ENCODE measurements around the gene SPAM1.

Gene SPAM1

GRCh38 chr7:123917878-123918277, 7.2 kb upstream of the SPAM1 start:
- H4K20me1 ChIP-seq (ENCODE audit: control insufficient read depth, insufficient read depth, low read depth, low read length) = no peaks in the 10 kb centered on the region
- H3K4me2 ChIP-seq (ENCODE audit: low read length) = no peak overlapping the region
- no peaks in the 10 kb centered on the region for H3K27me3 ChIP-seq (ENCODE audit: control insufficient read depth, low read length)
- no peaks in the 10 kb centered on the region for H3K36me3 ChIP-seq (ENCODE audit: control insufficient read depth, low read length)
- H3K9me2 ChIP-seq (replicated peaks; ENCODE audit: control insufficient read depth, low read length) = no peaks in the 10 kb centered on the region
- no peak for TF ChIP-seq CTCF (IDR thresholded peaks at IDR 0.05; ENCODE audit: low read depth, low read length, poor library complexity, severe bottlenecking)
- no peak for TF ChIP-seq EZH2phosphoT487 (IDR thresholded peaks at IDR 0.05; ENCODE audit: borderline replicate concordance, low read length)
- no peak overlapping the region for H3K4me3 ChIP-seq (ENCODE audit: low read length)
- H3K27ac ChIP-seq (ENCODE audit: low read depth, low read length) = no peak overlapping the region
- H3K79me2 ChIP-seq (ENCODE audit: control insufficient read depth, low read length) = no peaks in the 10 kb centered on the region
- no peaks in the 10 kb centered on the region for H3K9me3 ChIP-seq (ENCODE audit: control insufficient read depth, insufficient read depth, low read length)
- H3K4me1 ChIP-seq (ENCODE audit: control insufficient read depth, low read length) = no peaks in the 10 kb centered on the region
- H3F3A ChIP-seq (ENCODE audit: control insufficient read depth, insufficient read depth) = no peaks in the 10 kb centered on the region

GRCh38 chr7:123918309-123918708, 6.7 kb upstream of the SPAM1 start:
- Histone ChIP-seq H3K27ac (ENCODE audit: low read depth, low read length) (no peak overlapping the region), H3K27me3 (ENCODE audit: control insufficient read depth, low read length) (no peaks in the 10 kb centered on the region)
- TF ChIP-seq EZH2phosphoT487 (IDR thresholded peaks at IDR 0.05; ENCODE audit: borderline replicate concordance, low read length) (no peak), CTCF (IDR thresholded peaks at IDR 0.05; ENCODE audit: low read depth, low read length, poor library complexity, severe bottlenecking) (no peak)

GRCh38 chr7:123923599-123923998, 1.4 kb upstream of the SPAM1 start:
- H3K4me3 ChIP-seq (ENCODE audit: low read length) = no peak overlapping the region
- no peaks in the 10 kb centered on the region for H3K36me3 ChIP-seq (ENCODE audit: control insufficient read depth, low read length)
- no peak for TF ChIP-seq EZH2phosphoT487 (IDR thresholded peaks at IDR 0.05; ENCODE audit: borderline replicate concordance, low read length)
- no peak for TF ChIP-seq CTCF (IDR thresholded peaks at IDR 0.05; ENCODE audit: low read depth, low read length, poor library complexity, severe bottlenecking)
- H3K27ac ChIP-seq (ENCODE audit: low read depth, low read length) = no peak overlapping the region
- no peaks in the 10 kb centered on the region for H4K20me1 ChIP-seq (ENCODE audit: control insufficient read depth, insufficient read depth, low read depth, low read length)
- no peaks in the 10 kb centered on the region for H3F3A ChIP-seq (ENCODE audit: control insufficient read depth, insufficient read depth)
- H3K9me3 ChIP-seq (ENCODE audit: control insufficient read depth, insufficient read depth, low read length) = no peaks in the 10 kb centered on the region
- H3K9me2 ChIP-seq (replicated peaks; ENCODE audit: control insufficient read depth, low read length) = no peaks in the 10 kb centered on the region
- no peak overlapping the region for H3K4me2 ChIP-seq (ENCODE audit: low read length)
- no peaks in the 10 kb centered on the region for H3K4me1 ChIP-seq (ENCODE audit: control insufficient read depth, low read length)
- H3K27me3 ChIP-seq (ENCODE audit: control insufficient read depth, low read length) = no peaks in the 10 kb centered on the region
- H3K79me2 ChIP-seq (ENCODE audit: control insufficient read depth, low read length) = no peaks in the 10 kb centered on the region

More at GRCh38 chr7:123918309-123918708, 6.7 kb upstream of the SPAM1 start:
- Histone ChIP-seq H3K36me3 (ENCODE audit: control insufficient read depth, low read length) (no peaks in the 10 kb centered on the region), H3K9me3 (ENCODE audit: control insufficient read depth, insufficient read depth, low read length) (no peaks in the 10 kb centered on the region), H3K4me1 (ENCODE audit: control insufficient read depth, low read length) (no peaks in the 10 kb centered on the region), H4K20me1 (ENCODE audit: control insufficient read depth, insufficient read depth, low read depth, low read length) (no peaks in the 10 kb centered on the region), H3K79me2 (ENCODE audit: control insufficient read depth, low read length) (no peaks in the 10 kb centered on the region), H3F3A (ENCODE audit: control insufficient read depth, insufficient read depth) (no peaks in the 10 kb centered on the region), H3K9me2 (replicated peaks; ENCODE audit: control insufficient read depth, low read length) (no peaks in the 10 kb centered on the region), H3K4me2 (ENCODE audit: low read length) (no peak overlapping the region), H3K4me3 (ENCODE audit: low read length) (no peak overlapping the region)

GRCh38 chr7:123929107-123929506, 4.1 kb downstream of the SPAM1 start:
- Histone ChIP-seq H3K4me2 (ENCODE audit: low read length) (no peak overlapping the region), H3K27ac (ENCODE audit: low read depth, low read length) (no peak overlapping the region), H3K36me3 (ENCODE audit: control insufficient read depth, low read length) (no peaks in the 10 kb centered on the region), H3K9me3 (ENCODE audit: control insufficient read depth, insufficient read depth, low read length) (no peaks in the 10 kb centered on the region), H4K20me1 (ENCODE audit: control insufficient read depth, insufficient read depth, low read depth, low read length) (no peaks in the 10 kb centered on the region), H3K27me3 (ENCODE audit: control insufficient read depth, low read length) (no peaks in the 10 kb centered on the region), H3K4me1 (ENCODE audit: control insufficient read depth, low read length) (no peaks in the 10 kb centered on the region), H3K79me2 (ENCODE audit: control insufficient read depth, low read length) (no peaks in the 10 kb centered on the region), H3K9me2 (replicated peaks; ENCODE audit: control insufficient read depth, low read length) (no peaks in the 10 kb centered on the region), H3F3A (ENCODE audit: control insufficient read depth, insufficient read depth) (no peaks in the 10 kb centered on the region), H3K4me3 (ENCODE audit: low read length) (no peak overlapping the region)
- TF ChIP-seq EZH2phosphoT487 (IDR thresholded peaks at IDR 0.05; ENCODE audit: borderline replicate concordance, low read length) = no peak
- no peak for TF ChIP-seq CTCF (IDR thresholded peaks at IDR 0.05; ENCODE audit: low read depth, low read length, poor library complexity, severe bottlenecking)
